ENCODE data around the gene ZNF8.
A peak's percentile ranks its signal among the peaks of the same experiment; 100 is the strongest.
"Not testable (repeated sequence)": the region's sequence is repeated elsewhere in the genome, so short reads cannot be mapped to it uniquely, and the experiment has no call there.

ZNF8 gene

DNA sequence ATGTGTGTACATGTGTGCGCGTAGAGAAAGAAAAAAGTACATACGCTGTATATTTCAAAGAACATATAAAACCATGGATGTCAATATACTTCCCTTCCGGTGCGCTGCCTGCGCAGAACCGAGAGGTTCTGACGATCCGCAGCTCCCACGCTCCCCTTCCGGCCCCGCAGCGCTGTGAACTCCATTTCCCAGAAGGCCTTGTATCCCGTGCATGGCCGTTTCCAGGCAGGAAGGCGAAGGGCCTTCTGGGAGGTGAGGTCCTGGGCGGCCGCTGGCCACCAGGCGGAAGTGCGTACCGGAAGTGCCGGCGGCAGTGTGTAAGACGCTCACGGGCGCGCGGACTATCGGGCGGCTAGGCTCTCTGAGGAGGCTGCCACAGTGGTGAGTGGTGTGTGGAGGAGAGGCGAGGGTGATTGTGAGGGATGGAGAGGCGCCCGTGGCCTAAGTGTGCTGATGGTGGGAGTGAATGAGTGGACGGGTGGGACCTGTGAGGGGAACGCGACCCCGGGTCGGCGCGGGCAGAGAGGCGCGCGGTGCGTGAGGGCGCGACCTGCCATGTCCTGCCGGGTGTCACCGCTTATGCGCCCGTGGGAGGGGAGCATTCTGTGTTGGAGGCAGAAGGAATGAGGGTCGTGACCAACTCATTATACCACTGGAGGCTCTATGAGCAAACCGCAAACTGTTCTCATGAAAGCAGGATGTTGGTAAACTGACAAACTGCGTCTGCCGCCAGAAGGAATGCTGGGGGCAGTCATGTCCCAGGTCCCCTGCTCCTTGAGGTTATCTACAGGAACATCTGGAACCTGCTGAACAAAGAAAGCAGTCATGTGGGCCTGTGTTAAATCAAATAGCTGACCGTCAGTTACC is 26.5 kb downstream of the ZNF8 start, which contains the start of gene ERVK3-1:
Gene ERVK3-1, plus strand, starts transcription at position 313 of the 867 bp plus-strand sequence. CDS start 6,792 bp downstream, outside the sequence.
- peak; percentile 84 for DNase-seq (ENCODE audit: extremely low read depth, low read depth)
- no peak for TF ChIP-seq CTCF (IDR thresholded peaks at IDR 0.05; ENCODE audit: low read depth, low read length, missing control alignments)
- H3K4me3 ChIP-seq (replicated peaks; ENCODE audit: low read depth, low read length): peak within 1 kb of the TSS; percentile 64

DNA sequence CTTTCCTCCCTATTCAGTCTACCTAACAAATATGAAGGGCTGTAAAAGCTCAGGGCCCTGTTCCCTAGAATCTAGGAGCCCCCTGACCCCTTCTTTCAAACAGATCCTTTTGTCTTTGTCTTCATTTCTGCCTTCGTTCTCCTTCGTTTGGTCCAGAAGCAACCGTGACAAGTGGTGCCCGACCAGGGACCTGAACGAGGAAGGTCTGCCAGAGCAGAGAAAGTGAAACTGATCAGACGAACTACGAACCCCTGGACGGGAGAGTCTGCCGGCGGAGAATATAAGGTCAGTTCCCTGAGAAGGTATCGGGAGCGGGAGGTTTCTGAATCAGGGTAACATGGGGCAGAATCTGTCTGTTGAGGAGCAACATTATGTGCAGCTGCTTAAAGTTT is 27.2 kb downstream of the ZNF8 start:
- no peak for DNase-seq (ENCODE audit: extremely low read depth, low read depth)
- no peak for TF ChIP-seq CTCF (IDR thresholded peaks at IDR 0.05; ENCODE audit: low read depth, low read length, missing control alignments)
- H3K4me3 ChIP-seq (replicated peaks; ENCODE audit: low read depth, low read length): peak overlapping the region; percentile 64

- no peak for TF ChIP-seq CTCF (IDR thresholded peaks at IDR 0.05; ENCODE audit: low read depth, low read length, missing control alignments)
- H3K4me3 ChIP-seq (replicated peaks; ENCODE audit: low read depth, low read length): no peak overlapping the region
- no peak for DNase-seq (ENCODE audit: extremely low read depth, low read depth)
These were observed 29.0 kb downstream of the ZNF8 start for GRCh38 chr19:58307736-58308135.

DNA sequence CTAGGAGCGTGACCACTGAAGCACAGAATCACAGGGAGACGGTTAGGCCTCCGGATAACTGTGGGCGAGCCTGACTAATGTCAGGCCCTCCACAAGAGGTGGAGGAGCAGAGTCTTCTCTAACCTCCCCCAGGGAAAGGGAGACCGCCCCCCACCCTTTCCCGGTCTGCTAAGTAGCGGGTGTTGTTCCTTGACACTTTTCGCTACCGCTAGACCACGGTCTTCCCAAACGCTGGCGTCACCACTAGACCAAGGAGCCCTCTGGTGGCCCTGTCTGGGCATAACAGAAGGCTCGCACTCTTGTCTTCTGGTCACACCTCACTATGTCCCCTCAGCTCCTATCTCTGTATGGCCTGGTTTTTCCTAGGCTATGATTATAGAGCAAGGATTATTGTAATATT is 31.9 kb downstream of the ZNF8 start:
- DNase-seq (ENCODE audit: extremely low read depth, low read depth); H3K4me3 ChIP-seq (replicated peaks; ENCODE audit: low read depth, low read length): not testable (repeated sequence)

DNA sequence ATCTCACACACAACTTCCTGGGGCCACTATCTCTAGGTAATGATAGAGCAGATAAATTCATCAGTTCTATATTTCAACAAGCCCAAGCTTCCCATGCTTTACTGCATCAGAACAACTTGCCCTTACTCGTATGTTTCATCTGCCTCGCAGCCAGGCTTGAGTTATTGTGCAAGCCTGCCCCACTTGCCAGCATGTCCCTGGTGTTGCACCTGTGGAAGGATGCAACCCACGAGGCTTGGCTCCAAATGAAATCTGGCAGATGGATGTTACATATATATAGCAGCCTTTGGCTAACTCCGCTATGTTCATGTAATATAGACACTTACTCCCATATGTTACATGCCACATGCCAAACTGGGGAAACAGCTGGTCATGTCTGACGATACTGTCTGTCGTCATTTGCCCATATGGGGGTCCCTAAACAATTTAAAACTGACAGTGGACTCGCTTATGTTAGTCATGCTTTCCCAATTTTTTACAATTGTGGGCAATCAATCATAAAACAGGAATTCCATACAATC is 32.6 kb downstream of the ZNF8 start:
- no peak for TF ChIP-seq CTCF (IDR thresholded peaks at IDR 0.05; ENCODE audit: low read depth, low read length, missing control alignments)
- no peak overlapping the region for H3K4me3 ChIP-seq (replicated peaks; ENCODE audit: low read depth, low read length)
- DNase-seq (ENCODE audit: extremely low read depth, low read depth): no peak

- H3K4me3 ChIP-seq (replicated peaks; ENCODE audit: low read depth, low read length): no peak overlapping the region
- no peak for TF ChIP-seq CTCF (IDR thresholded peaks at IDR 0.05; ENCODE audit: low read depth, low read length, missing control alignments)
- no peak for DNase-seq (ENCODE audit: extremely low read depth, low read depth)
These were observed 36.8 kb downstream of the ZNF8 start for GRCh38 chr19:58315580-58315979.

GRCh38 chr19:58317476-58318072 is 38.8 kb downstream of the ZNF8 start:
- no peak overlapping the region for H3K4me3 ChIP-seq (replicated peaks; ENCODE audit: low read depth, low read length)
- peak; percentile 30 for DNase-seq (ENCODE audit: extremely low read depth, low read depth)
- no peak for TF ChIP-seq CTCF (IDR thresholded peaks at IDR 0.05; ENCODE audit: low read depth, low read length, missing control alignments)

Data from HFF-Myc (cell line).